Left cardiac atrium (tissue), 4 donors: ENCODE measurements around the gene EGFR. TPM values are rescaled to one million over a fixed set of nuclear protein-coding genes. Genes with fewer than 3 reads are reported as not detected.

Experiments
- ATAC-seq, 2 donors: fragments of 200-7000 bp; cut with Tn5 transposase; one replicate each; pipeline ENCODE4 v1.9.1; 2020; ENCODE audit warnings: mild to moderate bottlenecking in 2 of 2, moderate library complexity in 2 of 2
- DNase-seq: peaks from one replicate; pipeline ENCODE4 v3.0.0-alpha.2; 2020
- intact Hi-C, 2 donors: fragments of 100-400 bp; cut with DNase I; formaldehyde crosslinking; loops; one replicate each; pipeline versions ENCODE4 v1.14.1 to v1.15.1; 2022 to 2023
- total RNA-seq, 2 donors: library from RNA; stranded (reverse); fragmentation: NEBNext Ultra II Directional; extraction: Animal tissue kit (Norgen Biotek cat#: 25700); gene quantifications; one replicate each; pipeline ENCODE4 v1.2.1, GENCODE V29; 2021
- donor health status: DM: no; HTN: yes; CAD: no.
- donor health status: DM: no; HTN: yes; CAD: no; lungs with severe emphysema.
- donor health status: DM: yes; HTN: yes; CAD: no.
- donor health status: Dilated cardiomyopathy.

The EGFR gene
- total RNA-seq, 2 donors from 2014 or later, result 23.3 to 26.6 TPM

GRCh38 chr7:55254596-55255495, 236.0 kb downstream of the EGFR start:
- ATAC-seq (peak; percentile 97 to 98), DNase-seq (peak; percentile 87)
- intact Hi-C loops, result loop anchor here (1.0 to 10.0 kb wide), 6 partner anchors 160 to 481 kb away; no protein-coding TSS in a partner anchor

- ATAC-seq (peak; percentile 93 to 96), DNase-seq (peak; percentile 86)
- intact Hi-C loops, result loop anchor here (1.0 to 10.0 kb wide), 6 partner anchors 161 to 481 kb away; no protein-coding TSS in a partner anchor
Measured at GRCh38 chr7:55255496-55256445, 237.0 kb downstream of the EGFR start.

- no peak for DNase-seq
- intact Hi-C loops, result loop anchor here (5.0 to 10.0 kb wide), 4 partner anchors 164 to 471 kb away; no protein-coding TSS in a partner anchor
- no peak for ATAC-seq
Measured at GRCh38 chr7:55258631-55259030, 239.8 kb downstream of the EGFR start.

- ATAC-seq (no peak), DNase-seq (no peak)
- intact Hi-C loops, result no loop called here
Measured at GRCh38 chr7:55260171-55260570, 241.4 kb downstream of the EGFR start.

GRCh38 chr7:55260676-55261385, 242.0 kb downstream of the EGFR start:
- ATAC-seq, result no peak
- DNase-seq, result no peak
- intact Hi-C loops, result no loop called here
